Measurements from ENCODE around the gene DND1.
"Not testable (repeated sequence)": the region's sequence is repeated elsewhere in the genome, so short reads cannot be mapped to it uniquely, and the experiment has no call there.

The DND1 gene

GRCh38 chr5:140631036-140631417, 42.3 kb downstream of the DND1 start:
- no peak for DNase-seq (ENCODE audit: low read depth in 3 of 3, low spot score in 1 of 3)

DNA sequence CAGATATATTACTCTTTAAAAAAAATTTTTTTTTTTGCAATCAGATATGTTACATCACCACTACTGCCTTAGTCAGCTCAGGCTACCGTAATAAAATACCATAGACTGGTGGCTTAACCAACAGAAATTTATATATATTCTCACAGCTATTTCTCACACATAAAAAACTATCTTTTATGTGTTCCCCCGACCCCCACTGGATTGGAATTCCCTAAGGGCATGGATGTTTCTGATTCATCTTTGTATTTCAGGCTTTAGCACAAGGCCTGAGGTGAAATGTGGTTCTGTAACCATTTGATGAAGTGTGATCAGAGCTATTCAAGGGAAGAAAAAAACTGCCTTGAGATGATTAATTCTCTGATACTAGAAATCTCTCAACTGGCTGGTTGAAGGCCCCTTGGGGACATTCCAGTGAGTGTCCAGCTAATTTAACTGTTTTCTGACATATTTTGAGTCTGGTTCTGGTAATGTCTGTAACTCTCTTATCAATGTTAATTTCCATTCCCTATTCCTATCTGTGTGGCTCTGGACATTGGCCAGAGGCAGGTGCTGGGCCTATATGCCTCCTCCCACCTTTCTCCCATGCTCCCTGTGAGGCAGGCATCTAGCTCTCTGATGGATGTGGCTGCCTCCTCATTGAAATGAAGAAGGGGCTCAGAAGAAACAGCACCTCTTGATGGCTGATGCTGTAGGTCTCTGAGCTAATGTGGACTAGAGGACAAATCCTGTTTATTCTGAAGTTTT, 42.9 kb downstream of the DND1 start:
- no peak for DNase-seq (ENCODE audit: low read depth in 3 of 3, low spot score in 1 of 3)

DNA sequence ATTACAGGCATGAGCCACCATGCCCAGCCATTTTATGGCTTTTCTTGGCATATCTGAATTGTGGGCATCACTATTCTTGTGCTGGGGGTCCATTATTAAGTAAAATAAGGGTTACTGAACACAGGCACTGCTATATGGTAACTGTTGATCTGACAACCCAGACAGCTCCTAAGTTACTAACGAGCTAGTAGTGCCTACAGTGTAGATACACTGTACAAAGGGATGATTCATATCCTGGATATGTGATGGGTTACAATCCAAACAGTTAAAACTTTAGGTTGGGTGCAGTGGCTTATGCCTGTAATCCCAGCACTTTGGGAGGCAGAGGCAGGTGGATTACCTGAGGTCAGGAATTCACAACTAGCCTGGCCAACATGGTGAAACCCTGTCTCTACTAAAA, 44.7 kb downstream of the DND1 start:
- no peak for DNase-seq (ENCODE audit: low read depth in 3 of 3, low spot score in 1 of 3)

DNA sequence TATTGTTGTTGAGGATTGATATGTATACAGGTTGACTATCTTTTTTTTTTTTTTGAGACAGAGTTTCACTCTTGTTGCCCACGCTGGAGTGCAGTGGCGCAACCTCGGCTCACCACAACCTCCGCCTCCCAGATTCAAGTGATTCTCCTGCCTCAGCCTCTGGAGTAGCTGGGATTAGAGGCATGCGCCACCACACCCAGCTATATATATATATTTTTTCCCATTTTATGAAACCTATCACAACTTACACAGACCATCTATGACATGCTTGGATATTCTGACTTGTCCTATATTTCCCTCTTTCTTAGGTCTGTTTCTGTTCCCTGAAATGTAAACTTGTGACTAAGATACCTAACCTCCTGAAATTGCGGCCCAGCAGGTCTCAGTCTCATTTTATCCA, 45.4 kb downstream of the DND1 start:
- DNase-seq (ENCODE audit: low read depth in 3 of 3, low spot score in 1 of 3) = no peak

- not testable (repeated sequence) for DNase-seq (ENCODE audit: low read depth in 3 of 3, low spot score in 1 of 3)
These were observed 48.5 kb downstream of the DND1 start for GRCh38 chr5:140624886-140625285.

GRCh38 chr5:140623061-140623460, 50.3 kb downstream of the DND1 start:
- DNase-seq (ENCODE audit: low read depth in 3 of 3, low spot score in 1 of 3) = not testable (repeated sequence)

- DNase-seq (ENCODE audit: low read depth in 3 of 3, low spot score in 1 of 3) = no peak
These were observed 51.1 kb downstream of the DND1 start for GRCh38 chr5:140622301-140622700.
